Suprapubic skin (tissue), 4 donors: ENCODE measurements around the gene MRPL2. TPM values are rescaled to one million over a fixed set of nuclear protein-coding genes. Genes with fewer than 3 reads are reported as not detected.

Experiments
- DNase-seq, 2 donors: peaks; one replicate each; pipeline ENCODE4 v3.0.0-alpha.2; 2019; ENCODE audit warnings: low spot score in 2 of 2
- H3K27ac ChIP-seq: fragments of 200-600 bp; sonication (generic); one replicate; pipeline ENCODE4 v1.5.1; 2019
- H3K27me3 ChIP-seq: fragments of 200-600 bp; sonication (generic); one replicate; pipeline ENCODE4 v1.5.1; 2019
- H3K36me3 ChIP-seq: fragments of 200-600 bp; sonication (generic); one replicate; pipeline ENCODE4 v1.5.1; 2019
- H3K4me1 ChIP-seq: fragments of 200-600 bp; sonication (generic); one replicate; pipeline ENCODE4 v1.5.1; 2019
- H3K4me3 ChIP-seq: fragments of 200-600 bp; sonication (generic); one replicate; pipeline ENCODE4 v1.5.1; 2019; ENCODE audit warnings: mild to moderate bottlenecking
- H3K9me3 ChIP-seq: fragments of 200-600 bp; sonication (generic); one replicate; pipeline ENCODE4 v1.5.1; 2019
- CTCF ChIP-seq, 2 donors: fragments of 200-600 bp in 1 of 2; fragments of 450-650 bp in 1 of 2; sonication (generic) in 1 of 2; IDR thresholded peaks; one replicate each; pipeline ENCODE4 v1.5.1; 2016 to 2019; ENCODE audit warnings: antibody characterized with exemption in 2 of 2, mild to moderate bottlenecking in 1 of 2, moderate library complexity in 1 of 2
- EP300 ChIP-seq: sonication (generic); formaldehyde crosslinking; IDR thresholded peaks from one replicate; pipeline ENCODE4 v1.6.1; 2017; ENCODE audit warnings: antibody characterized with exemption
- POLR2A ChIP-seq, 2 donors: fragments of 450-650 bp; IDR thresholded peaks; one replicate each; pipeline ENCODE4 v1.6.1; 2017; ENCODE audit warnings: antibody characterized with exemption in 2 of 2, mild to moderate bottlenecking in 2 of 2, moderate library complexity in 2 of 2
- POLR2AphosphoS5 ChIP-seq, 3 donors: sonication (generic); formaldehyde crosslinking; IDR thresholded peaks; one replicate each; pipeline ENCODE4 v1.6.1; 2017; ENCODE audit warnings: antibody characterized with exemption in 3 of 3
- WGBS: methylation state at CpG from one replicate; pipeline ENCODE4 v1.1.5; 2018; 5-methylcytosine and 5-hydroxymethylcytosine counted together
- total RNA-seq, 4 donors: library from RNA; depleted of rRNA; stranded (reverse); fragments of >200 nt; gene quantifications; one replicate each; pipeline ENCODE4 v1.1.0, GENCODE V29; 2016

Gene MRPL2
- total RNA-seq: 10 to 100 TPM; 21.2 to 38.1 (median 25.9) TPM

GRCh38 chr6:43059168-43060033 is at the start of gene MRPL2, which contains the start of gene KLC4:
Gene MRPL2 (minus strand): TSS chr6:43059434. CDS start chr6:43059381, 53 bp downstream.
Gene KLC4 (plus strand): TSS chr6:43059631. CDS start chr6:43061336, 1,705 bp downstream.
- no peak for TF ChIP-seq EP300
- peak in 1 of 2 donors; percentile 74 for TF ChIP-seq POLR2A (IDR thresholded peaks at IDR 0.05)
- TF ChIP-seq CTCF (IDR thresholded peaks at IDR 0.05): no peak
- peak in 2 of 3 donors; percentile 53 to 57 for TF ChIP-seq POLR2AphosphoS5 (IDR thresholded peaks at IDR 0.05)

GRCh38 chr6:43107344-43108062 is 48.3 kb upstream of the MRPL2 start:
- TF ChIP-seq EP300 (no peak), CTCF (IDR thresholded peaks at IDR 0.05) (no peak), POLR2A (IDR thresholded peaks at IDR 0.05) (no peak), POLR2AphosphoS5 (IDR thresholded peaks at IDR 0.05) (no peak)
- H3K27me3 ChIP-seq: no peaks in the 10 kb centered on the region
- 94% methylated on average over 12 of the region's 12 CpGs for WGBS

More at GRCh38 chr6:43059168-43060033, at the start of gene MRPL2, which contains the start of gene KLC4:
- WGBS: 0% methylated on average over 24 of the region's 64 CpGs
- Histone ChIP-seq H3K27ac (peak within 1 kb of the TSS; percentile 79), H3K27me3 (no peaks in the 10 kb centered on the region), H3K4me3 (peak within 1 kb of the TSS; percentile 75), H3K36me3 (peaks cover 29% of the 10 kb centered on the region), H3K9me3 (no peaks in the 10 kb centered on the region), H3K4me1 (peaks cover 26% of the 10 kb centered on the region)
- peak; percentile 99 for DNase-seq

GRCh38 chr6:43105538-43106222 is 46.4 kb upstream of the MRPL2 start:
- H3K4me1 ChIP-seq: peaks cover 3% of the 10 kb centered on the region
- no peak overlapping the region for H3K27ac ChIP-seq
- no peaks in the 10 kb centered on the region for H3K9me3 ChIP-seq
- no peak for DNase-seq
- H3K36me3 ChIP-seq: no peaks in the 10 kb centered on the region
- 87% methylated on average over 9 of the region's 9 CpGs for whole genome bisulfite sequencing
- no peak for TF ChIP-seq POLR2A (IDR thresholded peaks at IDR 0.05)
- TF ChIP-seq POLR2AphosphoS5 (IDR thresholded peaks at IDR 0.05): no peak
- no peak for TF ChIP-seq CTCF (IDR thresholded peaks at IDR 0.05)
- no peak for TF ChIP-seq EP300
- no peak overlapping the region for H3K4me3 ChIP-seq
- no peaks in the 10 kb centered on the region for H3K27me3 ChIP-seq

More at GRCh38 chr6:43107344-43108062, 48.3 kb upstream of the MRPL2 start:
- H3K4me3 ChIP-seq: no peak overlapping the region
- peaks cover 3% of the 10 kb centered on the region for H3K4me1 ChIP-seq
- H3K9me3 ChIP-seq: no peaks in the 10 kb centered on the region
- no peaks in the 10 kb centered on the region for H3K36me3 ChIP-seq
- DNase-seq: no peak
- H3K27ac ChIP-seq: no peak overlapping the region

GRCh38 chr6:43103253-43103876 is 44.1 kb upstream of the MRPL2 start:
- TF ChIP-seq POLR2AphosphoS5 (IDR thresholded peaks at IDR 0.05) (no peak), CTCF (IDR thresholded peaks at IDR 0.05) (no peak), EP300 (no peak), POLR2A (IDR thresholded peaks at IDR 0.05) (no peak)
- H3K4me3 ChIP-seq: no peak overlapping the region
- no peaks in the 10 kb centered on the region for H3K36me3 ChIP-seq
- H3K4me1 ChIP-seq: peaks cover 3% of the 10 kb centered on the region
- no peak for DNase-seq
- no peak overlapping the region for H3K27ac ChIP-seq
- H3K9me3 ChIP-seq: no peaks in the 10 kb centered on the region
- 48% methylated on average over 2 of the region's 2 CpGs for WGBS
- no peaks in the 10 kb centered on the region for H3K27me3 ChIP-seq
